Measurements from ENCODE around the gene PTP4A2. TPM values are rescaled to one million over a fixed set of nuclear protein-coding genes. Genes with fewer than 3 reads are reported as not detected.

PTP4A2 gene
- total RNA-seq, 6 experiments from 2014 or later = 258 to 353 (median 305) TPM

GRCh38 chr1:31859719-31860118 lies 78.4 kb downstream of the PTP4A2 start:
- peaks cover 7% of the 10 kb centered on the region; the same call in 1 of the 2 replicates for H3K27me3 Mint-ChIP-seq (ENCODE audit: insufficient read depth)
- TF ChIP-seq, protein P1, sequence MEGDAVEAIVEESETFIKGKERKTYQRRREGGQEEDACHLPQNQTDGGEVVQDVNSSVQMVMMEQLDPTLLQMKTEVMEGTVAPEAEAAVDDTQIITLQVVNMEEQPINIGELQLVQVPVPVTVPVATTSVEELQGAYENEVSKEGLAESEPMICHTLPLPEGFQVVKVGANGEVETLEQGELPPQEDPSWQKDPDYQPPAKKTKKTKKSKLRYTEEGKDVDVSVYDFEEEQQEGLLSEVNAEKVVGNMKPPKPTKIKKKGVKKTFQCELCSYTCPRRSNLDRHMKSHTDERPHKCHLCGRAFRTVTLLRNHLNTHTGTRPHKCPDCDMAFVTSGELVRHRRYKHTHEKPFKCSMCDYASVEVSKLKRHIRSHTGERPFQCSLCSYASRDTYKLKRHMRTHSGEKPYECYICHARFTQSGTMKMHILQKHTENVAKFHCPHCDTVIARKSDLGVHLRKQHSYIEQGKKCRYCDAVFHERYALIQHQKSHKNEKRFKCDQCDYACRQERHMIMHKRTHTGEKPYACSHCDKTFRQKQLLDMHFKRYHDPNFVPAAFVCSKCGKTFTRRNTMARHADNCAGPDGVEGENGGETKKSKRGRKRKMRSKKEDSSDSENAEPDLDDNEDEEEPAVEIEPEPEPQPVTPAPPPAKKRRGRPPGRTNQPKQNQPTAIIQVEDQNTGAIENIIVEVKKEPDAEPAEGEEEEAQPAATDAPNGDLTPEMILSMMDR (IDR thresholded peaks at IDR 0.05) = no peak
- H3K9me3 Mint-ChIP-seq = no peaks in the 10 kb centered on the region
- H3K4me1 Mint-ChIP-seq (ENCODE audit: low read depth) = no peaks in the 10 kb centered on the region
- H3K27ac Mint-ChIP-seq = no peak overlapping the region
- H3K36me3 Mint-ChIP-seq (ENCODE audit: low read depth) = no peaks in the 10 kb centered on the region
- H3K4me3 Mint-ChIP-seq = no peak overlapping the region
- no peak for DNase-seq

DNA sequence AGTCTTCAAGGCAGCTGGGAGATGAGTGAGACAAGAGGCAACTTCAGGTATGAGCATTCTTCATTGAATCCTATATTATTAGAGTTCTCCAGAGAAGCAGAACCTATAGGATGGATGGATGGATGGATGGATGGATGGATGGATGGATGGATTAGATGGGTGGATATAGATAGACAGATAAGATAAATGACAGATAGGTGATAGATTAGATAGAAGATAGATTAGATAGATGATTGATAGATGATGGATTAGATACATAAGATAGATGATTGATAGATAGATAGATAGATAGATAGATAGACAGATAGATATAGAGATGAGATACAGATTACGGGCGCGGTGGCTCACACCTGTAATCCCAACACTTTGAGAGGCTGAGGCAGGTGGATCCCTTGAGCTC lies 79.1 kb downstream of the PTP4A2 start:
- Mint-ChIP-seq H3K9me3 (no peaks in the 10 kb centered on the region), H3K4me1 (ENCODE audit: low read depth) (no peaks in the 10 kb centered on the region), H3K4me3 (no peak overlapping the region), H3K27me3 (ENCODE audit: insufficient read depth) (peaks cover 7% of the 10 kb centered on the region; the same call in 1 of the 2 replicates), H3K27ac (no peak overlapping the region), H3K36me3 (ENCODE audit: low read depth) (no peaks in the 10 kb centered on the region)
- TF ChIP-seq, protein P1 (IDR thresholded peaks at IDR 0.05) = no peak
- DNase-seq = no peak

DNA sequence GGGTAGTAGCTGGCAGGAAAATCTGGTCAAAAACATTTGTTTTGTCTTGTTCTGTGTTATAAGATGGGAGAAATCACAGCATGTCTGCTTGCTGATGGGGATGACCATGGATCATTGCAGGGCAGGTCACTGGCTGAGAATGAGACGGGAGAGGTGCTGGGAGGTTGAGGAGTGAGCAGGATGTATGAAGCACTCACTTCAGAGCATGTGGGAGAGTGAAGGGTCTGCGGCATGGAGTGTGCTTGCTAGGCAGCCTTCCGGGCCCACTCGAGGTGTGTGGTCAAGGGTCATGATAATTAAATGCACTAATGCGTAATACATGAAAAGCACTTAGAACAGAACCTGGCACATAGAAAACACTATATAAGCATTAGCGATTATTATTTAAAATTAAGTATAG lies 80.3 kb downstream of the PTP4A2 start:
- Mint-ChIP-seq H3K9me3 (no peaks in the 10 kb centered on the region), H3K36me3 (ENCODE audit: low read depth) (no peaks in the 10 kb centered on the region), H3K27me3 (ENCODE audit: insufficient read depth) (no peaks in the 10 kb centered on the region; the same call in 1 of the 2 replicates), H3K27ac (no peak overlapping the region), H3K4me1 (ENCODE audit: low read depth) (no peaks in the 10 kb centered on the region), H3K4me3 (no peak overlapping the region)
- TF ChIP-seq, protein P1 (IDR thresholded peaks at IDR 0.05) = no peak
- no peak for DNase-seq

Other genes starting within 250 kb of the PTP4A2 start
- gene COL16A1, start 234.4 kb downstream of the PTP4A2 start, total RNA-seq (2021; fragmentation: NEBNext Ultra II Directional; extraction: Animal tissue kit (Norgen Biotek cat#: 25700)) = 100 to 1,000 TPM in 1 of 6 experiments, 10 to 100 TPM in 5; 74.1 to 100 (median 87.6) TPM
- gene ADGRB2, start 174.0 kb downstream of the PTP4A2 start, total RNA-seq (2021; fragmentation: NEBNext Ultra II Directional; extraction: Animal tissue kit (Norgen Biotek cat#: 25700)) = 1 to 10 TPM; 4.9 to 8.8 (median 6.4) TPM
- gene SPOCD1, start 122.3 kb downstream of the PTP4A2 start, total RNA-seq (2021; fragmentation: NEBNext Ultra II Directional; extraction: Animal tissue kit (Norgen Biotek cat#: 25700)) = 10 to 100 TPM; 33.7 to 40.4 (median 35.8) TPM
- gene KHDRBS1, start 75.5 kb upstream of the PTP4A2 start, total RNA-seq (2021; fragmentation: NEBNext Ultra II Directional; extraction: Animal tissue kit (Norgen Biotek cat#: 25700)) = 100 to 1,000 TPM; 119 to 160 (median 148) TPM
- gene TMEM39B, start 134.6 kb upstream of the PTP4A2 start, total RNA-seq (2021; fragmentation: NEBNext Ultra II Directional; extraction: Animal tissue kit (Norgen Biotek cat#: 25700)) = 10 to 100 TPM; 17.6 to 23.2 (median 20.8) TPM
- gene KPNA6, start 169.7 kb upstream of the PTP4A2 start, total RNA-seq (2021; fragmentation: NEBNext Ultra II Directional; extraction: Animal tissue kit (Norgen Biotek cat#: 25700)) = 100 to 1,000 TPM; 116 to 132 (median 122) TPM
- gene TXLNA, start 241.3 kb upstream of the PTP4A2 start, total RNA-seq (2021; fragmentation: NEBNext Ultra II Directional; extraction: Animal tissue kit (Norgen Biotek cat#: 25700)) = 10 to 100 TPM; 89.4 to 95.2 (median 93.0) TPM